ENCODE measurements around the gene ATF7.

- TF ChIP-seq EZH2 (conservative IDR thresholded peaks at IDR 0.05; ENCODE audit: low read depth, low read length) (no peak), MED8 (CRISPR knock-in tag; IDR thresholded peaks at IDR 0.05; ENCODE audit: insufficient replicate concordance) (no peak)
Measured at GRCh38 chr12:53638057-53638456, 11.9 kb upstream of the ATF7 start.

Measured in HepG2 (cell line).